ENCODE measurements around the gene GRIA3. TPM values are rescaled to one million over a fixed set of nuclear protein-coding genes. Genes with fewer than 3 reads are reported as not detected.

Gene GRIA3
- total RNA-seq, 1 experiment from 2014 or later: 3.8 TPM

- no peak overlapping the region for H3K4me3 Mint-ChIP-seq
- ChIA-PET POLR2A (no interaction called here), CTCF (no interaction called here)
- DNase-seq (ENCODE audit: low spot score) (no peak), ATAC-seq (no peak)
- H3K9me3 Mint-ChIP-seq: no peaks in the 10 kb centered on the region
- no peak overlapping the region for H3K27ac Mint-ChIP-seq
- H3K27me3 Mint-ChIP-seq (ENCODE audit: low read depth): no peaks in the 10 kb centered on the region
- H3K4me1 Mint-ChIP-seq: peaks cover 8% of the 10 kb centered on the region
- TF ChIP-seq ZBTB21 (CRISPR knock-in tag; IDR thresholded peaks at IDR 0.05; ENCODE audit: borderline replicate concordance): no peak
- no peak for TF ChIP-seq ZNF121 (CRISPR knock-in tag; IDR thresholded peaks at IDR 0.05)
- TF ChIP-seq MYBL2 (CRISPR knock-in tag; IDR thresholded peaks at IDR 0.05): no peak
- no peak for TF ChIP-seq ZNF219 (CRISPR knock-in tag; IDR thresholded peaks at IDR 0.05; ENCODE audit: borderline replicate concordance)
- no peak for TF ChIP-seq PRRX2 (CRISPR knock-in tag; IDR thresholded peaks at IDR 0.05)
- no peak for TF ChIP-seq GABPB1 (CRISPR knock-in tag; IDR thresholded peaks at IDR 0.05)
- no peak for TF ChIP-seq KAT7 (CRISPR knock-in tag; IDR thresholded peaks at IDR 0.05; ENCODE audit: borderline replicate concordance)
- TF ChIP-seq NFATC4 (CRISPR knock-in tag; IDR thresholded peaks at IDR 0.05): no peak
- no peak for TF ChIP-seq CTCF (IDR thresholded peaks at IDR 0.05)
- TF ChIP-seq, protein P1, sequence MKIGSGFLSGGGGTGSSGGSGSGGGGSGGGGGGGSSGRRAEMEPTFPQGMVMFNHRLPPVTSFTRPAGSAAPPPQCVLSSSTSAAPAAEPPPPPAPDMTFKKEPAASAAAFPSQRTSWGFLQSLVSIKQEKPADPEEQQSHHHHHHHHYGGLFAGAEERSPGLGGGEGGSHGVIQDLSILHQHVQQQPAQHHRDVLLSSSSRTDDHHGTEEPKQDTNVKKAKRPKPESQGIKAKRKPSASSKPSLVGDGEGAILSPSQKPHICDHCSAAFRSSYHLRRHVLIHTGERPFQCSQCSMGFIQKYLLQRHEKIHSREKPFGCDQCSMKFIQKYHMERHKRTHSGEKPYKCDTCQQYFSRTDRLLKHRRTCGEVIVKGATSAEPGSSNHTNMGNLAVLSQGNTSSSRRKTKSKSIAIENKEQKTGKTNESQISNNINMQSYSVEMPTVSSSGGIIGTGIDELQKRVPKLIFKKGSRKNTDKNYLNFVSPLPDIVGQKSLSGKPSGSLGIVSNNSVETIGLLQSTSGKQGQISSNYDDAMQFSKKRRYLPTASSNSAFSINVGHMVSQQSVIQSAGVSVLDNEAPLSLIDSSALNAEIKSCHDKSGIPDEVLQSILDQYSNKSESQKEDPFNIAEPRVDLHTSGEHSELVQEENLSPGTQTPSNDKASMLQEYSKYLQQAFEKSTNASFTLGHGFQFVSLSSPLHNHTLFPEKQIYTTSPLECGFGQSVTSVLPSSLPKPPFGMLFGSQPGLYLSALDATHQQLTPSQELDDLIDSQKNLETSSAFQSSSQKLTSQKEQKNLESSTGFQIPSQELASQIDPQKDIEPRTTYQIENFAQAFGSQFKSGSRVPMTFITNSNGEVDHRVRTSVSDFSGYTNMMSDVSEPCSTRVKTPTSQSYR (CRISPR knock-in tag; IDR thresholded peaks at IDR 0.05): no peak
- TF ChIP-seq SP1 (CRISPR knock-in tag; conservative IDR thresholded peaks at IDR 0.05): no peak
- TF ChIP-seq, protein P2, sequence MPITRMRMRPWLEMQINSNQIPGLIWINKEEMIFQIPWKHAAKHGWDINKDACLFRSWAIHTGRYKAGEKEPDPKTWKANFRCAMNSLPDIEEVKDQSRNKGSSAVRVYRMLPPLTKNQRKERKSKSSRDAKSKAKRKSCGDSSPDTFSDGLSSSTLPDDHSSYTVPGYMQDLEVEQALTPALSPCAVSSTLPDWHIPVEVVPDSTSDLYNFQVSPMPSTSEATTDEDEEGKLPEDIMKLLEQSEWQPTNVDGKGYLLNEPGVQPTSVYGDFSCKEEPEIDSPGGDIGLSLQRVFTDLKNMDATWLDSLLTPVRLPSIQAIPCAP (CRISPR knock-in tag; IDR thresholded peaks at IDR 0.05): no peak
- TF ChIP-seq, protein P3, sequence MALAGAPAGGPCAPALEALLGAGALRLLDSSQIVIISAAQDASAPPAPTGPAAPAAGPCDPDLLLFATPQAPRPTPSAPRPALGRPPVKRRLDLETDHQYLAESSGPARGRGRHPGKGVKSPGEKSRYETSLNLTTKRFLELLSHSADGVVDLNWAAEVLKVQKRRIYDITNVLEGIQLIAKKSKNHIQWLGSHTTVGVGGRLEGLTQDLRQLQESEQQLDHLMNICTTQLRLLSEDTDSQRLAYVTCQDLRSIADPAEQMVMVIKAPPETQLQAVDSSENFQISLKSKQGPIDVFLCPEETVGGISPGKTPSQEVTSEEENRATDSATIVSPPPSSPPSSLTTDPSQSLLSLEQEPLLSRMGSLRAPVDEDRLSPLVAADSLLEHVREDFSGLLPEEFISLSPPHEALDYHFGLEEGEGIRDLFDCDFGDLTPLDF (CRISPR knock-in tag; IDR thresholded peaks at IDR 0.05): no peak
- TF ChIP-seq ZBTB43 (CRISPR knock-in tag; IDR thresholded peaks at IDR 0.05): no peak
- H3K36me3 Mint-ChIP-seq: no peaks in the 10 kb centered on the region
Measured at GRCh38 chrX:123336666-123337065, 152.6 kb downstream of the GRIA3 start.

GRCh38 chrX:123337886-123338639 lies 154.0 kb downstream of the GRIA3 start:
- POLR2A ChIA-PET: no interaction called here
- Mint-ChIP-seq H3K4me1 (peaks cover 17% of the 10 kb centered on the region), H3K36me3 (no peaks in the 10 kb centered on the region), H3K27ac (no peak overlapping the region), H3K27me3 (ENCODE audit: low read depth) (no peaks in the 10 kb centered on the region), H3K4me3 (no peak overlapping the region), H3K9me3 (no peaks in the 10 kb centered on the region)
- DNase-seq (ENCODE audit: low spot score) (no peak), ATAC-seq (no peak)
- CTCF ChIA-PET: no interaction called here
- TF ChIP-seq ZNF423 (CRISPR knock-in tag; IDR thresholded peaks at IDR 0.05) (no peak), SMAD4 (CRISPR knock-in tag; IDR thresholded peaks at IDR 0.05) (no peak), ZNF416 (CRISPR knock-in tag; IDR thresholded peaks at IDR 0.05) (no peak), ZNF317 (CRISPR knock-in tag; IDR thresholded peaks at IDR 0.05; ENCODE audit: borderline replicate concordance, low read depth) (no peak), MYBL2 (CRISPR knock-in tag; IDR thresholded peaks at IDR 0.05) (no peak)
- TF ChIP-seq, protein P4, sequence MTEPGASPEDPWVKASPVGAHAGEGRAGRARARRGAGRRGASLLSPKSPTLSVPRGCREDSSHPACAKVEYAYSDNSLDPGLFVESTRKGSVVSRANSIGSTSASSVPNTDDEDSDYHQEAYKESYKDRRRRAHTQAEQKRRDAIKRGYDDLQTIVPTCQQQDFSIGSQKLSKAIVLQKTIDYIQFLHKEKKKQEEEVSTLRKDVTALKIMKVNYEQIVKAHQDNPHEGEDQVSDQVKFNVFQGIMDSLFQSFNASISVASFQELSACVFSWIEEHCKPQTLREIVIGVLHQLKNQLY (CRISPR knock-in tag; IDR thresholded peaks at IDR 0.05): no peak
- TF ChIP-seq, protein P5, sequence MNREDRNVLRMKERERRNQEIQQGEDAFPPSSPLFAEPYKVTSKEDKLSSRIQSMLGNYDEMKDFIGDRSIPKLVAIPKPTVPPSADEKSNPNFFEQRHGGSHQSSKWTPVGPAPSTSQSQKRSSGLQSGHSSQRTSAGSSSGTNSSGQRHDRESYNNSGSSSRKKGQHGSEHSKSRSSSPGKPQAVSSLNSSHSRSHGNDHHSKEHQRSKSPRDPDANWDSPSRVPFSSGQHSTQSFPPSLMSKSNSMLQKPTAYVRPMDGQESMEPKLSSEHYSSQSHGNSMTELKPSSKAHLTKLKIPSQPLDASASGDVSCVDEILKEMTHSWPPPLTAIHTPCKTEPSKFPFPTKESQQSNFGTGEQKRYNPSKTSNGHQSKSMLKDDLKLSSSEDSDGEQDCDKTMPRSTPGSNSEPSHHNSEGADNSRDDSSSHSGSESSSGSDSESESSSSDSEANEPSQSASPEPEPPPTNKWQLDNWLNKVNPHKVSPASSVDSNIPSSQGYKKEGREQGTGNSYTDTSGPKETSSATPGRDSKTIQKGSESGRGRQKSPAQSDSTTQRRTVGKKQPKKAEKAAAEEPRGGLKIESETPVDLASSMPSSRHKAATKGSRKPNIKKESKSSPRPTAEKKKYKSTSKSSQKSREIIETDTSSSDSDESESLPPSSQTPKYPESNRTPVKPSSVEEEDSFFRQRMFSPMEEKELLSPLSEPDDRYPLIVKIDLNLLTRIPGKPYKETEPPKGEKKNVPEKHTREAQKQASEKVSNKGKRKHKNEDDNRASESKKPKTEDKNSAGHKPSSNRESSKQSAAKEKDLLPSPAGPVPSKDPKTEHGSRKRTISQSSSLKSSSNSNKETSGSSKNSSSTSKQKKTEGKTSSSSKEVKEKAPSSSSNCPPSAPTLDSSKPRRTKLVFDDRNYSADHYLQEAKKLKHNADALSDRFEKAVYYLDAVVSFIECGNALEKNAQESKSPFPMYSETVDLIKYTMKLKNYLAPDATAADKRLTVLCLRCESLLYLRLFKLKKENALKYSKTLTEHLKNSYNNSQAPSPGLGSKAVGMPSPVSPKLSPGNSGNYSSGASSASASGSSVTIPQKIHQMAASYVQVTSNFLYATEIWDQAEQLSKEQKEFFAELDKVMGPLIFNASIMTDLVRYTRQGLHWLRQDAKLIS (CRISPR knock-in tag; IDR thresholded peaks at IDR 0.05; ENCODE audit: borderline replicate concordance): no peak
